Neutrophil (primary cell): ENCODE measurements around the gene RBM5.

Experiments used
- H3K27ac ChIP-seq: fragments of 200-600 bp; sonication (generic); 2 replicates; pipeline ENCODE4 v1.5.1; 2016; ENCODE audit warnings: mild to moderate bottlenecking, moderate library complexity
- H3K27me3 ChIP-seq: fragments of 200-600 bp; sonication (generic); 2 replicates; pipeline ENCODE4 v1.6.0; 2016; ENCODE audit warnings: mild to moderate bottlenecking
- H3K36me3 ChIP-seq: fragments of 200-600 bp; sonication (generic); 2 replicates; pipeline ENCODE4 v1.5.1; 2017
- H3K4me1 ChIP-seq, 2 experiments: fragments of 200-600 bp in 1 of 2; sonication (generic) in 1 of 2; 1 replicate in 1 of 2; 2 replicates in 1 of 2; pipeline versions ENCODE4 v1.5.1 to v1.6.1; 2013 to 2016; ENCODE audit warnings: low read depth in 1 of 2, low read length in 1 of 2, mild to moderate bottlenecking in 1 of 2, moderate library complexity in 1 of 2; ENCODE audit not compliant: control insufficient read depth in 1 of 2, insufficient read depth in 1 of 2
- H3K4me3 ChIP-seq, 2 experiments: fragments of 200-600 bp in 1 of 2; sonication (generic) in 1 of 2; 1 replicate in 1 of 2; 2 replicates in 1 of 2; pipeline ENCODE4 v1.5.1; 2013 to 2016; ENCODE audit warnings: low read depth in 1 of 2, low read length in 1 of 2, mild to moderate bottlenecking in 1 of 2, moderate library complexity in 1 of 2
- H3K9me3 ChIP-seq: fragments of 200-600 bp; sonication (generic); 2 replicates; pipeline ENCODE4 v1.5.1; 2016
- CTCF ChIP-seq: fragments of 200-600 bp; sonication (generic); IDR thresholded peaks from 2 replicates; pipeline ENCODE4 v1.5.1; 2016; ENCODE audit warnings: antibody characterized with exemption

The RBM5 gene

DNA sequence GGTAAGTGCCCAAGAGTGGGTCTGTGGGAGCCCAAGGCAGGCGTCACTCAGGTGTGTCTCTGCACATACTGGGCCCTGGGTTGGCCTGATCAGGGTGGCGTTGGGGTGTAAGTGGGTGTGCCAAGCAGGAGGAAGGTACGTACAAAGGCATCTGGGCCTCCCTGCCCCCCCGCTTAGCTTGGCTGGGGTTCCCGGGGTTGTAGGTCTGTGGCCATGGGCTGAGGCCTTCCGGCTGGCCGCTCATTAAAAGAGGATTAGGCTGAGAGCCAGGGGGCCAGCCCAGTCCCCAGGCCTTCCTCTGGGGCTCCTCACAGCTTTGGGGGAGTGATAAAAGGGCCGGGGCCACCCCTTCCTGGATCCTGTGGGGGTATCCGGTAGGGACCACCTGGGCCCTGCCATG is 79.7 kb downstream of the RBM5 start:
- Histone ChIP-seq H3K27me3 (no peaks in the 10 kb centered on the region), H3K27ac (no peak overlapping the region), H3K36me3 (no peaks in the 10 kb centered on the region), H3K9me3 (no peaks in the 10 kb centered on the region), H3K4me3 (no peak overlapping the region), H3K4me1 (no peaks in the 10 kb centered on the region)
- TF ChIP-seq CTCF: no peak
